Forelimb muscle (tissue), 1 donor: ENCODE data around the gene FBXO48. TPM values are rescaled to one million over a fixed set of nuclear protein-coding genes. Genes with fewer than 3 reads are reported as not detected.

ENCODE experiments used
- DNase-seq: peaks from one replicate; pipeline ENCODE4 v3.0.0-alpha.2; 2013; ENCODE audit warnings: low read depth
- polyA plus RNA-seq: library from polyadenylated mRNA; unstranded; fragments of 120-200 nt; gene quantifications from one replicate; pipeline ENCODE4 v1.2.1, GENCODE V29; 2013; ENCODE audit not compliant: insufficient read length

The FBXO48 gene
- polyA plus RNA-seq, 1 donor: 1.6 TPM

- DNase-seq: no peak
Measured at GRCh38 chr2:68414452-68414851, 52.6 kb downstream of the FBXO48 start.

GRCh38 chr2:68413466-68413865 is 53.6 kb downstream of the FBXO48 start:
- no peak for DNase-seq

- no peak for DNase-seq
Measured at GRCh38 chr2:68412127-68412819, 54.8 kb downstream of the FBXO48 start.

- DNase-seq: no peak
Measured at GRCh38 chr2:68411397-68412126, 55.5 kb downstream of the FBXO48 start.

Other genes with a start within 250 kb of the FBXO48 start
- gene PPP3R1, start 214.8 kb downstream of the FBXO48 start, polyA plus RNA-seq: 45.7 TPM
- gene CNRIP1, start 147.3 kb downstream of the FBXO48 start, polyA plus RNA-seq: 20.1 TPM
- gene PLEK, start 102.0 kb downstream of the FBXO48 start, polyA plus RNA-seq: 4.1 TPM
- gene APLF, start 291 bp upstream of the FBXO48 start, polyA plus RNA-seq: 1.3 TPM
- gene PROKR1, start 176.3 kb upstream of the FBXO48 start, polyA plus RNA-seq: 0.44 TPM